Hindlimb muscle (tissue), 1 donor: ENCODE measurements around the gene N4BP2L2. TPM values are rescaled to one million over a fixed set of nuclear protein-coding genes. Genes with fewer than 3 reads are reported as not detected.
A peak's percentile ranks its signal among the peaks of the same experiment; 100 is the strongest.
"Not testable (repeated sequence)": the region's sequence is repeated elsewhere in the genome, so short reads cannot be mapped to it uniquely, and the experiment has no call there.

Source experiments
- DNase-seq: peaks from one replicate; pipeline ENCODE4 v3.0.0-alpha.2; 2013
- polyA plus RNA-seq: library from polyadenylated mRNA; unstranded; fragments of 120-200 nt; gene quantifications from one replicate; pipeline ENCODE4 v1.2.1, GENCODE V29; 2013; ENCODE audit not compliant: insufficient read length

N4BP2L2 gene
- 107 TPM for polyA plus RNA-seq

GRCh38 chr13:32538621-32539246 lies at the start of gene N4BP2L2:
Gene N4BP2L2 (minus strand): TSS chr13:32538795. CDS start chr13:32537027, 1,768 bp downstream.
- DNase-seq, result peak; percentile 98

- peak; percentile 39 for DNase-seq
Measured at GRCh38 chr13:32587811-32588170, 49.2 kb upstream of the N4BP2L2 start.

- peak; percentile 82 for DNase-seq
Measured at GRCh38 chr13:32587011-32587810, 48.6 kb upstream of the N4BP2L2 start.

GRCh38 chr13:32586080-32586900 lies 47.7 kb upstream of the N4BP2L2 start, which contains the start of gene PDS5B:
Gene PDS5B (plus strand): TSS chr13:32586452. CDS start chr13:32648773, 62,321 bp downstream.
- DNase-seq, result peak; percentile 97

GRCh38 chr13:32585550-32586079 lies 47.0 kb upstream of the N4BP2L2 start:
- peak; percentile 23 for DNase-seq

- DNase-seq, result no peak
Measured at GRCh38 chr13:32582991-32583390, 44.4 kb upstream of the N4BP2L2 start.

- no peak for DNase-seq
Measured at GRCh38 chr13:32582281-32582680, 43.7 kb upstream of the N4BP2L2 start.

- DNase-seq, result no peak
Measured at GRCh38 chr13:32581177-32581786, 42.7 kb upstream of the N4BP2L2 start.

GRCh38 chr13:32577032-32577431 lies 38.4 kb upstream of the N4BP2L2 start:
- no peak for DNase-seq

GRCh38 chr13:32575687-32576086 lies 37.1 kb upstream of the N4BP2L2 start:
- DNase-seq, result not testable (repeated sequence)

- not testable (repeated sequence) for DNase-seq
Measured at GRCh38 chr13:32560842-32561241, 22.2 kb upstream of the N4BP2L2 start.

- DNase-seq, result no peak
Measured at GRCh38 chr13:32555613-32556012, 17.0 kb upstream of the N4BP2L2 start.

- DNase-seq, result no peak
Measured at GRCh38 chr13:32553720-32554119, 15.1 kb upstream of the N4BP2L2 start.

GRCh38 chr13:32549788-32550187 lies 11.2 kb upstream of the N4BP2L2 start:
- no peak for DNase-seq

GRCh38 chr13:32548837-32549236 lies 10.2 kb upstream of the N4BP2L2 start:
- no peak for DNase-seq

GRCh38 chr13:32545083-32545482 lies 6.5 kb upstream of the N4BP2L2 start:
- DNase-seq, result no peak

- DNase-seq, result no peak
Measured at GRCh38 chr13:32542221-32542620, 3.6 kb upstream of the N4BP2L2 start.

- no peak for DNase-seq
Measured at GRCh38 chr13:32538143-32538620, 413 bp downstream of the N4BP2L2 start.

- DNase-seq, result no peak
Measured at GRCh38 chr13:32537580-32538142, 934 bp downstream of the N4BP2L2 start.

GRCh38 chr13:32535748-32536147 lies 2.8 kb downstream of the N4BP2L2 start:
- DNase-seq, result no peak

GRCh38 chr13:32535115-32535514 lies 3.5 kb downstream of the N4BP2L2 start:
- no peak for DNase-seq

- peak; percentile 60 for DNase-seq
Measured at GRCh38 chr13:32530841-32531253, 7.7 kb downstream of the N4BP2L2 start.
